Measurements from ENCODE around the gene MCIDAS. TPM values are rescaled to one million over a fixed set of nuclear protein-coding genes. Genes with fewer than 3 reads are reported as not detected.
A peak's percentile ranks its signal among the peaks of the same experiment; 100 is the strongest.

MCIDAS gene
- total RNA-seq, 1 donor from 2014 or later, result not detected

- Mint-ChIP-seq H3K4me3 (no peak overlapping the region), H3K36me3 (ENCODE audit: low read depth) (no peaks in the 10 kb centered on the region), H3K9me3 (no peaks in the 10 kb centered on the region), H3K27me3 (peaks cover 58% of the 10 kb centered on the region), H3K4me1 (peaks cover 1% of the 10 kb centered on the region), H3K27ac (no peak overlapping the region)
- no peak for DNase-seq
- intact Hi-C loops (cut with micrococcal nuclease), result loop anchor here (5.0 kb wide), 1 partner anchor 623 kb away; no protein-coding TSS in a partner anchor
Observed at GRCh38 chr5:55205001-55205400, 22.1 kb downstream of the MCIDAS start.

- H3K4me3 Mint-ChIP-seq, result no peak overlapping the region
- H3K27me3 Mint-ChIP-seq, result peaks cover 73% of the 10 kb centered on the region
- H3K36me3 Mint-ChIP-seq (ENCODE audit: low read depth), result no peaks in the 10 kb centered on the region
- no peak overlapping the region for H3K27ac Mint-ChIP-seq
- no peaks in the 10 kb centered on the region for H3K9me3 Mint-ChIP-seq
- no peaks in the 10 kb centered on the region for H3K4me1 Mint-ChIP-seq
- intact Hi-C loops (cut with micrococcal nuclease), result no loop called here
- DNase-seq, result no peak
Observed at GRCh38 chr5:55191165-55191564, 36.0 kb downstream of the MCIDAS start.

- Mint-ChIP-seq H3K9me3 (no peaks in the 10 kb centered on the region), H3K4me3 (no peak overlapping the region), H3K27me3 (peaks cover 70% of the 10 kb centered on the region), H3K4me1 (no peaks in the 10 kb centered on the region), H3K27ac (no peak overlapping the region), H3K36me3 (ENCODE audit: low read depth) (no peaks in the 10 kb centered on the region)
- DNase-seq, result no peak
- intact Hi-C loops (cut with micrococcal nuclease), result no loop called here
Observed at GRCh38 chr5:55188656-55189540, 38.2 kb downstream of the MCIDAS start.

- DNase-seq, result no peak
- no peak overlapping the region for H3K4me3 Mint-ChIP-seq
- intact Hi-C loops (cut with micrococcal nuclease), result no loop called here
- H3K36me3 Mint-ChIP-seq (ENCODE audit: low read depth), result no peaks in the 10 kb centered on the region
- no peaks in the 10 kb centered on the region for H3K9me3 Mint-ChIP-seq
- H3K27ac Mint-ChIP-seq, result no peak overlapping the region
- peaks cover 66% of the 10 kb centered on the region for H3K27me3 Mint-ChIP-seq
- H3K4me1 Mint-ChIP-seq, result no peaks in the 10 kb centered on the region
Observed at GRCh38 chr5:55187370-55187769, 39.7 kb downstream of the MCIDAS start.

- no peak for DNase-seq
- no peaks in the 10 kb centered on the region for H3K9me3 Mint-ChIP-seq
- no peak overlapping the region for H3K27ac Mint-ChIP-seq
- H3K27me3 Mint-ChIP-seq, result peaks cover 80% of the 10 kb centered on the region
- H3K4me3 Mint-ChIP-seq, result no peak overlapping the region
- H3K36me3 Mint-ChIP-seq (ENCODE audit: low read depth), result no peaks in the 10 kb centered on the region
- H3K4me1 Mint-ChIP-seq, result peaks cover 13% of the 10 kb centered on the region
- intact Hi-C loops (cut with micrococcal nuclease), result no loop called here
Observed at GRCh38 chr5:55180016-55180415, 47.1 kb downstream of the MCIDAS start.

GRCh38 chr5:55177078-55177477, 50.0 kb downstream of the MCIDAS start:
- peaks cover 29% of the 10 kb centered on the region for H3K4me1 Mint-ChIP-seq
- no peak overlapping the region for H3K27ac Mint-ChIP-seq
- no peak overlapping the region for H3K4me3 Mint-ChIP-seq
- no peaks in the 10 kb centered on the region for H3K36me3 Mint-ChIP-seq (ENCODE audit: low read depth)
- intact Hi-C loops (cut with micrococcal nuclease), result loop anchor here (5.0 to 10.0 kb wide), 4 partner anchors 238 to 862 kb away; partner anchors contain the start of genes ARL15 and PLPP1
- H3K27me3 Mint-ChIP-seq, result peaks cover 83% of the 10 kb centered on the region
- no peak for DNase-seq
- H3K9me3 Mint-ChIP-seq, result no peaks in the 10 kb centered on the region

- no peaks in the 10 kb centered on the region for H3K9me3 Mint-ChIP-seq
- H3K4me3 Mint-ChIP-seq, result peak overlapping the region; percentile 77
- no peaks in the 10 kb centered on the region for H3K36me3 Mint-ChIP-seq (ENCODE audit: low read depth)
- no peak overlapping the region for H3K27ac Mint-ChIP-seq
- peak; percentile 81 for DNase-seq
- H3K27me3 Mint-ChIP-seq, result peaks cover 80% of the 10 kb centered on the region
- peaks cover 29% of the 10 kb centered on the region for H3K4me1 Mint-ChIP-seq
- intact Hi-C loops (cut with micrococcal nuclease), result loop anchor here (5.0 to 10.0 kb wide), 4 partner anchors 239 to 861 kb away; partner anchors contain the start of genes ARL15 and PLPP1
Observed at GRCh38 chr5:55176176-55176818, 50.8 kb downstream of the MCIDAS start.

GRCh38 chr5:55175781-55176175, 51.3 kb downstream of the MCIDAS start:
- Mint-ChIP-seq H3K9me3 (no peaks in the 10 kb centered on the region), H3K27ac (no peak overlapping the region), H3K27me3 (peaks cover 78% of the 10 kb centered on the region), H3K36me3 (ENCODE audit: low read depth) (no peaks in the 10 kb centered on the region), H3K4me1 (peaks cover 29% of the 10 kb centered on the region), H3K4me3 (peak overlapping the region; percentile 77)
- DNase-seq, result no peak
- intact Hi-C loops (cut with micrococcal nuclease), result loop anchor here (5.0 to 10.0 kb wide), 4 partner anchors 239 to 861 kb away; partner anchors contain the start of genes ARL15 and PLPP1

GRCh38 chr5:55173687-55174230, 53.4 kb downstream of the MCIDAS start:
- no peaks in the 10 kb centered on the region for H3K36me3 Mint-ChIP-seq (ENCODE audit: low read depth)
- peak overlapping the region; percentile 25 for H3K27ac Mint-ChIP-seq

GRCh38 chr5:55172937-55173686, 54.0 kb downstream of the MCIDAS start, which contains the start of gene CDC20B:
CDC20B (minus strand) TSS chr5:55173177; CDS start chr5:55173000, 177 bp downstream.
- H3K4me3 Mint-ChIP-seq, result peak within 1 kb of the TSS; percentile 86
- H3K9me3 Mint-ChIP-seq, result no peaks in the 10 kb centered on the region
- H3K4me1 Mint-ChIP-seq, result peaks cover 33% of the 10 kb centered on the region
- H3K27ac Mint-ChIP-seq, result peak within 1 kb of the TSS; percentile 62
- peak; percentile 94 for DNase-seq
- no peaks in the 10 kb centered on the region for H3K36me3 Mint-ChIP-seq (ENCODE audit: low read depth)
- intact Hi-C loops (cut with micrococcal nuclease), result loop anchor here (1.0 to 10.0 kb wide), 6 partner anchors 60 to 858 kb away; partner anchors contain the start of genes ARL15, CCNO, DHX29 and MTREX
- H3K27me3 Mint-ChIP-seq, result peaks cover 70% of the 10 kb centered on the region

More at GRCh38 chr5:55173687-55174230, 53.4 kb downstream of the MCIDAS start:
- intact Hi-C loops (cut with micrococcal nuclease), result loop anchor here (1.0 to 10.0 kb wide), 5 partner anchors 60 to 859 kb away; partner anchors contain the start of genes ARL15 and CCNO
- Mint-ChIP-seq H3K9me3 (no peaks in the 10 kb centered on the region), H3K27me3 (peaks cover 70% of the 10 kb centered on the region), H3K4me1 (peaks cover 33% of the 10 kb centered on the region), H3K4me3 (peak overlapping the region; percentile 83)
- no peak for DNase-seq

GRCh38 chr5:55172051-55172899, 54.8 kb downstream of the MCIDAS start:
- Mint-ChIP-seq H3K27me3 (peaks cover 72% of the 10 kb centered on the region), H3K36me3 (ENCODE audit: low read depth) (no peaks in the 10 kb centered on the region), H3K9me3 (no peaks in the 10 kb centered on the region), H3K4me3 (peak overlapping the region; percentile 86), H3K4me1 (peaks cover 33% of the 10 kb centered on the region), H3K27ac (no peak overlapping the region)
- DNase-seq, result peak; percentile 91
- intact Hi-C loops (cut with micrococcal nuclease), result loop anchor here (1.0 to 10.0 kb wide), 5 partner anchors 135 to 857 kb away; partner anchors contain the start of genes ARL15, DHX29 and MTREX

- intact Hi-C loops (cut with micrococcal nuclease), result loop anchor here (10.0 kb wide), 3 partner anchors 243 to 857 kb away; partner anchors contain the start of gene ARL15
- DNase-seq, result no peak
- Mint-ChIP-seq H3K27me3 (peaks cover 71% of the 10 kb centered on the region), H3K36me3 (ENCODE audit: low read depth) (no peaks in the 10 kb centered on the region), H3K4me1 (peaks cover 27% of the 10 kb centered on the region), H3K9me3 (no peaks in the 10 kb centered on the region), H3K27ac (no peak overlapping the region), H3K4me3 (no peak overlapping the region)
Observed at GRCh38 chr5:55171471-55171870, 55.6 kb downstream of the MCIDAS start.

Data from activated CD4-positive, alpha-beta T cell treated with anti-CD3 and anti-CD28 coated beads, Interleukin-2, amount 10 ng/mL, durations not matched to agents 24 days and 14 days (primary cell).